Loucy (cell line): Measurements from ENCODE around the gene SLC2A4.

Source experiments
- CTCF ChIP-seq: fragments of 200-600 bp; sonication (generic); conservative IDR thresholded peaks from 2 replicates; pipeline ENCODE4 v1.5.1; 2014; ENCODE audit warnings: mild to moderate bottlenecking, antibody characterized with exemption, low read length
- EZH2phosphoT487 ChIP-seq: fragments of 200-600 bp; IDR thresholded peaks from 2 replicates; pipeline ENCODE4 v1.6.1; 2018; ENCODE audit warnings: antibody characterized with exemption, mild to moderate bottlenecking, moderate library complexity, borderline replicate concordance

- TF ChIP-seq CTCF (no peak), EZH2phosphoT487 (no peak)
These were observed 26.4 kb downstream of the SLC2A4 start for GRCh38 chr17:7307686-7308624.
